ENCODE data around the gene WDR37. TPM values are rescaled to one million over a fixed set of nuclear protein-coding genes. Genes with fewer than 3 reads are reported as not detected.

WDR37 gene
- polyA plus RNA-seq, 1 donor (not counting 4 experiments of a cell fraction or from before 2014, with no cell fraction given) = 16.0 TPM

GRCh38 chr10:1022413-1022812, 33.8 kb upstream of the WDR37 start:
- H3K4me2 ChIP-seq (ENCODE audit: control insufficient read depth, extremely low read depth, insufficient read depth, low read depth, low read length) = no peak overlapping the region
- dilution Hi-C loops (cut with MboI; ENCODE audit: extremely low pct_ligation_motif_present, low sequenced_read_pairs) = no loop called here
- H4K20me1 ChIP-seq (ENCODE audit: control insufficient read depth, extremely low read depth, insufficient read depth, low read length) = no peaks in the 10 kb centered on the region
- H3K9me3 ChIP-seq (ENCODE audit: control insufficient read depth, low read depth, low read length) = no peaks in the 10 kb centered on the region
- no peak overlapping the region for H2AFZ ChIP-seq (ENCODE audit: control insufficient read depth, low read length)
- no peaks in the 10 kb centered on the region for H3K4me1 ChIP-seq (ENCODE audit: control insufficient read depth, extremely low read depth, insufficient read depth, low read length)
- no peak overlapping the region for H3K27ac ChIP-seq (ENCODE audit: control insufficient read depth, insufficient read depth, low read length)
- H3K36me3 ChIP-seq (ENCODE audit: control insufficient read depth in 2 of 2, extremely low read depth in 1 of 2, insufficient read depth in 2 of 2, low read length in 2 of 2) = peaks cover 9 to 15% of the 10 kb centered on the region in 2 experiments
- H3K9me1 ChIP-seq (ENCODE audit: control insufficient read depth, extremely low read depth, insufficient read depth, low read length) = no peaks in the 10 kb centered on the region
- no peak for FAIRE-seq
- no peak for TF ChIP-seq EZH2 (IDR thresholded peaks at IDR 0.05; ENCODE audit: low read length)
- TF ChIP-seq CTCF (optimal IDR thresholded peaks at IDR 0.05 in 1 of 3, IDR thresholded peaks at IDR 0.05 in 1 of 3, conservative IDR thresholded peaks at IDR 0.05 in 1 of 3; ENCODE audit: extremely low read depth in 1 of 3, insufficient read depth in 2 of 3, low read length in 3 of 3) = no peak
- no peak overlapping the region for H3K9ac ChIP-seq (ENCODE audit: control insufficient read depth, extremely low read depth, insufficient read depth, low read length)
- no peaks in the 10 kb centered on the region for H3K79me2 ChIP-seq (ENCODE audit: control insufficient read depth, insufficient read depth, low read length)
- H3K27me3 ChIP-seq (ENCODE audit: control insufficient read depth, extremely low read depth, insufficient read depth, low read length) = no peaks in the 10 kb centered on the region
- DNase-seq (ENCODE audit: low read depth, low spot score) = no peak
- no peak overlapping the region for H3K4me3 ChIP-seq (ENCODE audit: control insufficient read depth in 2 of 3, extremely low read depth in 1 of 3, insufficient read depth in 2 of 3, low read depth in 1 of 3, low read length in 3 of 3)

GRCh38 chr10:1024103-1024502, 32.1 kb upstream of the WDR37 start:
- Histone ChIP-seq H3K9me1 (ENCODE audit: control insufficient read depth, extremely low read depth, insufficient read depth, low read length) (no peaks in the 10 kb centered on the region), H3K4me2 (ENCODE audit: control insufficient read depth, extremely low read depth, insufficient read depth, low read depth, low read length) (no peak overlapping the region), H3K36me3 (ENCODE audit: control insufficient read depth in 2 of 2, extremely low read depth in 1 of 2, insufficient read depth in 2 of 2, low read length in 2 of 2) (peaks cover 5 to 11% of the 10 kb centered on the region in 2 experiments), H3K79me2 (ENCODE audit: control insufficient read depth, insufficient read depth, low read length) (no peaks in the 10 kb centered on the region), H3K9me3 (ENCODE audit: control insufficient read depth, low read depth, low read length) (no peaks in the 10 kb centered on the region), H3K4me3 (ENCODE audit: control insufficient read depth in 2 of 3, extremely low read depth in 1 of 3, insufficient read depth in 2 of 3, low read depth in 1 of 3, low read length in 3 of 3) (no peak overlapping the region), H3K4me1 (ENCODE audit: control insufficient read depth, extremely low read depth, insufficient read depth, low read length) (no peaks in the 10 kb centered on the region), H3K9ac (ENCODE audit: control insufficient read depth, extremely low read depth, insufficient read depth, low read length) (no peak overlapping the region), H3K27ac (ENCODE audit: control insufficient read depth, insufficient read depth, low read length) (no peak overlapping the region), H2AFZ (ENCODE audit: control insufficient read depth, low read length) (no peak overlapping the region), H3K27me3 (ENCODE audit: control insufficient read depth, extremely low read depth, insufficient read depth, low read length) (no peaks in the 10 kb centered on the region), H4K20me1 (ENCODE audit: control insufficient read depth, extremely low read depth, insufficient read depth, low read length) (no peaks in the 10 kb centered on the region)
- dilution Hi-C loops (cut with MboI; ENCODE audit: extremely low pct_ligation_motif_present, low sequenced_read_pairs) = no loop called here
- FAIRE-seq = no peak
- DNase-seq (ENCODE audit: low read depth, low spot score) = no peak
- TF ChIP-seq CTCF (optimal IDR thresholded peaks at IDR 0.05 in 1 of 3, IDR thresholded peaks at IDR 0.05 in 1 of 3, conservative IDR thresholded peaks at IDR 0.05 in 1 of 3; ENCODE audit: extremely low read depth in 1 of 3, insufficient read depth in 2 of 3, low read length in 3 of 3) (no peak), EZH2 (IDR thresholded peaks at IDR 0.05; ENCODE audit: low read length) (no peak)
